ACHN (cell line): Measurements from ENCODE around the gene SLC35F3.

ENCODE experiments used
- DNase-seq: peaks from one replicate; pipeline ENCODE4 v3.0.0-alpha.2; 2015
- in situ Hi-C: cut with HindIII; loops from 2 replicates; pipeline ENCODE4 v1.10.0; 2017; ENCODE audit warnings: low sequenced_read_pairs, low pct_ligation_motif_present, low pct_unique_long_range_greater_than_20kb

Gene SLC35F3

DNA sequence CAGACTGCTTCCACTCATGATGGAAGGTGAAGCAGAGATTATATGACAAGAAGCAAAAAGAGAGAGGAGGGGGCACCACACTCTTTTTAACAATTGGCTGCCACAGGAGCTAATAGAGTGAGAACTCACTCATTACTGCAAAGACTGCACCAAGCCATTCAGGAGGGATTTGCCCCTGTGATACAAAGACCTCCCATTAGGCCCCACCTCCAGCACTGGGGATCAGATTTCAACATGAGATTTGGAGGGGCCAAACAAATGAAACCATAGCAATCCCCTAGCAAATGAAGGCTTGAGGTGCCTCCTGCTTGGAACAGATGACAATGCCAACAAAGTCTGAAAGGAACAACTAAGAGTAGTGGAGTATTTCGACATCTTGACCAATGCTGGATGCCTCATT is 346.3 kb downstream of the SLC35F3 start:
- in situ Hi-C loops = no loop called here
- no peak for DNase-seq

DNA sequence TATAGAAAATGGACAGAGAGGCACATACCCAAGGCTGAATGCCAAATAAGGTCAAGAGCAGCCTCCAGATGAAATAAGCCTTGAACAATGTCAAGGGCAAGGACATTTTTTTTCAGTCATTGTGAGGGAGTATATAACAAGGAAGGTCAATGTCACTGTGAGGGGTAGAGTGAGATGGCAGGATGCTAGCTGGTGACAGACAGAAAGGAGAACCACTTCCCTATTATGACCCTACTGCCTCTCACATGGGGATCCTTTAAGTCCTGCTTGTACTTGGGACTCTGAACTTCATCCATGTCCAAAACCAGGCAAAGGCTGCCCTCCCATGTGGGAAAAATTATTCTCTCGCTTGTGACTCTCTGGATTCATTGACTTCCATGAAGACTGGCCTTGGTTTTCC is 349.3 kb downstream of the SLC35F3 start:
- in situ Hi-C loops = no loop called here
- DNase-seq = no peak

DNA sequence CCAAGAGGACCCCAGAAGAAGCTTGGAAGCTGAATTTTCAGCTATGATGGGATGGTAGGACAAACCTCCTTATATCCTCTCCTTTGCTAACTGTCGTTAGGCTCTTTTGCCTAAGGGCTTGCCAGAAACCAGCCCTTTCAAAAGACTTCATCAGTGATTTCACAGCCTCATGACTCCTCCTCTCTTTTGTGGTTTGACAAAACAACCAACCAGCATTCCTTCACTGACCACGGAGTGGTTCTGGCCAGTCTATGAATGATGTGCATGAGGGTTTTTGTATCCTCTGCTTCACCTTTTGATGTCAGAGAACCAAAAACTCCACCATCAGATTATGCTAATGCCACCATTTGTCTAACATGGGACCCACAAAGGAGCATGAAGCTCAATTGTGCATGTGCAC is 351.9 kb downstream of the SLC35F3 start:
- in situ Hi-C loops = no loop called here
- DNase-seq = peak; percentile 43

DNA sequence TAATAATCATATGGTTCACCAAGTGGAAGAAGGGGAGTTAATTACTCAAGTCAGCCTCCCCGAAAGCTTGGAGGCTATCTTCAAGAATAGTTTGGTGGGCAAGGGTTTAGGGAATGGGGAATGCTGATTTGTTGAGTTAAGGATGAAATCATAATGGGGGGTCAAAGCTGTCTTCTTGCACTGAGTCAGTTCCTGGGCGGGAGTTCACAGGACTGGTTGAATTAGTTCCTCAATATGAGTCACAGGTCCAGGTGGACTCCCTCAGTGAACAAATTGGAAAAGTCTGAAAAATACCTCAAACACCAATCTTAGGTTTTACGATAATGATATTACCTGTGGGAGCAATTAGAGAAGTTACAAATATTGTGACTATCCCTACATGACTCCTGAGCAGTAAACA is 353.6 kb downstream of the SLC35F3 start:
- in situ Hi-C loops = no loop called here
- no peak for DNase-seq

DNA sequence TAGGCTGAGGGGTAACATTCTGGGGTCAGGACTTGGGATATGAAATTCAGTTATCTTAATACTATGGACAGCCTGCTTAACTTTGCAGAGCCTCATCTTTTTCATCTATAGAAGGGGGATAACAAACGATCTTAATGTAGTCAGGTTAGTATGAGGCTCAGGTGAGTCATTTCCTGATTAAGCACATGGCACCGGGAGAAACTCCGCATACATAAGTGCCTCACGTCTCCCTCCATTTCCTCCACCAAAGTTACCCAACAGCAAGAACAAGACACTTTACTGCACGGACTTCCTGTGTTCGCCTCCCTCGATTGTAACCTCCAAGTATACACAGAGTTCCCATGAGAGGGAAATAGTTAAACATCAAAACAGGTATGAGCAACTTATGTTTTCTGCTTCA is 356.1 kb downstream of the SLC35F3 start:
- in situ Hi-C loops = no loop called here
- no peak for DNase-seq

DNA sequence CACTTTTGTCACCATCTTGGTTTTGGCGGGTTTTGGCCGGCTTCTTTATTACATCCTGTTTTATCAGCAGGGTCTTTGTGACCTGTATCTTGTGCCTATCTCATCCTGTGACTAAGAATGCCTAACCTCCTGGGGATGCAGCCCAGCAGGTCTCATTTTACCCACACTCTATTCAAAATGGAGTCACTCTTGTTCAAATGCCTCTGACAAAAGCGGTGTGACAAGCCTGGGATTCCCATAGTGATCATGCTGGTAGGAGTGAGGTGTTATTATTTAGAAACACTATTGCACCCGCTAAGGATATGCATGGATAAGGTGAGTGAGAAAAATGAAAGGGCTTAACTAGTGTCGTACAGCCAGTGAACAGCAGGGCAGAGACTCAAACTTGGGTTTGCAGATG is 357.1 kb downstream of the SLC35F3 start:
- DNase-seq = no peak
- in situ Hi-C loops = no loop called here

DNA sequence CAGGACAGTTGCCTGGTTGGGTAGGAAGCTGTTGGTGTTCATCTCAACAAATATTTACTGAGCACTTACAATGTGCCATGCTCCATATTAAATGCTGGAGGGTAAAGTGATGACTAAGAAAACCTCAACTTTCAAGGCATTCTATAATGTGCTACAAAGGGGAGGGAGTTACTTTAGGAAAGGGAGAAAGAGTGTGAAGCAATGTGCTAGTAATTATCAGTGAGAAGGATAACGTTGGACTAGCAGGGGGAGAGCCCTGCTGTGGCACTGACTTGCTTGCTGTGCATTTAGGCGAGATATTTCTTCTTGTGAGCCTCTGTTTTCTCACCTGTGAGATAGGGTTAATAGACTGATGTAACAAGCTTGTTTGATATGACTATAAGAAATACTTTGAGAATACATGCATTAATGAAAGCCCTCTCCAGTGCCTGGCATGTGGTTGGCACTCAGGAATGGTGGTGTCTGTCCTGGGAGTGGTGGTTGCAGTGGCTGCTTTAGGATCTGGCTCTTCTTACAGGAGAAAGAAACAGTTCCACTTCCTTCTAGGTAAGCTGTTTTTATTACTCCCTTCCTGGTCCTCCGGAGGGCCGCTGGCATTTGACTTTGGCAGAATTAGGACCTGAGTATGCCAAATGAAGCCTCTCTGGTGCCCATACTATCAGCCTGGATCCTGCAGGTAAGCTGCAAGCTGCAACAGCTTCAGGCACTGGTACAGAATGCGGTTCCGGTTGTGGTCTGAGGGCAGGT is 357.7 kb downstream of the SLC35F3 start:
- no peak for DNase-seq
- in situ Hi-C loops = no loop called here

DNA sequence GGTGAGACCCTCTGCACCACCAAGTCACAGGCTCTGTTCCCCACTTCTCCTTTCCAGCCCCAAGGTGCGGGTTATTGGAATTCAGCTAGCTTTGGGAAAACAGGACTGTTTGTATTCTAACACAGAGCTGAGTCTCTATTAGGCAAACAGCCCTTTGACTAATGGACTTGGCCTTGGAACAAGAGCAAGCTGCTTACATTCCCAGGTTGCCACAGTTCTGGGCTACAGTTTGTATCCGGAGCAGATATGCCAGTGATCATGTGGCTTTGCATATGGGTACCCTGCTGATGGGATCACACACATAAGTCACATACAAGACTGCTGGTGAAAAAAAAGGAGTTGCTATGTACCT is 358.3 kb downstream of the SLC35F3 start:
- in situ Hi-C loops = no loop called here
- no peak for DNase-seq

DNA sequence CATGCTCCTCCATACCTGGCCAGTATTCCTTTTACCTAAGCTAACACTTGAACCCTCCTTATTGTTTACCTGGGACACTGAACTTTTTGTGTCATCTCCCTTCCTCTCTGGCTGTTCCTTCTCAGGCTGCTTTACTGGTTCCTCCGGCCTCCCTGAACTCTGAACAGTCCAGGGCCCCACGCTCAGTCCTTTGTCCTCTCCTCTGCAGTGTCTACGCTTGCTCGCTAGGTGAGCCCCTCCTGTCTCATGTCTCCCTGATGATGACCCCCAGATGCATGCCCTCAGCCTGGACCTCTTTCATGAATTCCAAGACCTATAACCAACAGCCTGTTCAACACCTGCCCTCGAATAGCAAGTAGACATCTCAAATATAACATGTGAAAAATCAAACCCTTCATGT is 360.4 kb downstream of the SLC35F3 start:
- DNase-seq = no peak
- in situ Hi-C loops = no loop called here

DNA sequence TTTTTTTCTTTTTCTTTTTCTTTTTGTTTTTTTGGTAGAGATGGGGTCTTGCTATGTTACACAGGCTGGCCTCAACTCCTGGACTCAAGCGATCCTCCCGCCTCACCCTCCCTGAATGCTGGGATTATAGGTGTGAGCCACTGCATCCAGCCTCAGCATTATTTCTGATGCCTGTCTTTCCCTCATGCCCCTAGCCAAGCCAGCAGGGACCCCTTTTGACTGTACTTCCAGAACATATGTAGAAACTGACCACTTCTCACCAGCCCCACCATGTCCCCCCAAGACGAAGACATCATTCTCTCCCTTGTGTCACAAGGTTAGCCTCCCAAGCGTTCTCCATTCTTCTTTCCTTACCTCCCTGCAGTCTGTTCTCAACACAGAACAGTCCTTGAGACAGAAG is 360.8 kb downstream of the SLC35F3 start:
- DNase-seq = no peak
- in situ Hi-C loops = no loop called here

DNA sequence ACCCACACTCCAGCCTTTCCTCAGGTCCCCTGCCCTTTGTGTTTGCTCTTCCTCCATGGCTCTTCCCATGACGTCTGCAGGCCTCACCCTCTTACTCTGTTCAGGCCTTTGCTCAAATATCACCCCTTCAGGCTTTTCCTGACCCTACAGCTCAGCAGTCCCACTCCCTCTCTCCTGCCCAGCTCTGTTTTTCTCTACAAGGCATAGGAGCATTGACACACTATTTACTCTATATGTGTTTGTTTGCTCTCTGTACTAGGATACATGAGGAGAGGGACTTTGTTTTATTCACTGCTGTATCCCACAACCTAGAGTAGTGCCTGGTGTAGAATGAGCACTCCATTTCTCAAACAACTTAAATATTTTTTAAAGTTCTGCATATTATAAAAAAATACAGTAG is 361.4 kb downstream of the SLC35F3 start:
- in situ Hi-C loops = no loop called here
- DNase-seq = no peak

DNA sequence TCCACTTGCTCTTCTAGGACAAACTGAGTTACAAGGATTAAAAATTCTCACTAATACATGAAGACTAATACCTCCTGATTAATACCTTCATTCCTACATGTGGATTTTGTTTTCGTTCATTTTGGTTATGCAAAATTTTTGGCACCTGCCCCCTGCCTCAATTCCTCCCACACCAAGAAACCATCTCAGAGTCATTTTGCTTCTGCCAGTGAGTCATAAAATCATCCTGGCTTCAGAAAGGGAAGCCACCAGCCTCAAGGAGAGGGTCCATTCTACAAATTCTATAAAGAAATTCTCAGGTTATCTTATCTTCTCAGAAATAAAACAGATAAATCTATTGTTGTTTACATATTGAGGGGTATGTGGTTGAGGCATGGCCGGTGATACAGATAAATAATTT is 365.6 kb downstream of the SLC35F3 start:
- DNase-seq = no peak
- in situ Hi-C loops = no loop called here

DNA sequence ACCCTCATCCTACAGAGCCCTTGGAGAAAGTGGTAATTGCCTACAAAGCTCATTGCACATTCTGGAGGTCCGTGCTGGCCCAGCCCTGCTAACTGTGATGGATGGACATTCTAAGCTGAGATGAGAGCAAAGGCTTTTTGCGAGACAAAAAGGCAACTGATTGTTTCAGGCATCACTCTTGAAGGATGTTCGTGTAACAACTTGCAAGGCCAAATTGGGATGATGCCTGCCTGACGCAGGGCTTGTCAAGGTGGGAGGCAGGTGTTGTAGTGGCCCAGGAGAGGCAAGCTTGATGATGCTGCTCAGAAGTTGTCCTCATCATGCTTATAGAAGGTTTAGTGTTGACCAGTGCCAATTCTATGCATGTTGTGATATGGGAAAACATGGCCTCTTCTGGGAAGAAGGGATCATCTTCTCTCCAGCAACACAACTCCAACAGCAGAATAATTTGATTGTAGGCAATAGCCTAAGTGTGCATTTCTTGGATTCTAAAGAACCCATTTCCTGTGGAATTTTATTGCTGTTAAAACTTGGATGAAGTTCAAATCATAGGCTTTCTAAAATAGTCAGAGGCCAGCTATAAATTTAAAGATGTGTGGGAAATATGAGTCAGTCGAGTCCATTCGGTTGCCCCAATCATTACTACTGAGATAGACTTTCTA is 366.2 kb downstream of the SLC35F3 start:
- in situ Hi-C loops = no loop called here
- DNase-seq = no peak

DNA sequence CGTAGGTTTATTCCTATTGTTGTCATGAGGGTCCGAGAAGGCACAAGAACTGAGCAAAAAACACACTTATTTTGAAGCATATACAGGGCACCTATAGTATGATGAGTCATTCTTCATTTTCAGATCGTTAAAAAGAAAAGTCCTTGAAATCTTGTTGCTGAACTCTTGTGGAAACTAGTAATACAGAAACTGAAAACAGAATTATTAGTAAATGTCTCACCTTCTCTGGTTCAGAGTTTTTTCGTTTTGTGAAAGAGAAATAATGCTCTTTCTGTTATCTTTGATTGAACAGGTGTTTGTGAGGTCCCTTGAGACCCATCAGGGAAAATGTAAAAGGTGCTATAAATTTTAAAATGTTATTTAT is 366.7 kb downstream of the SLC35F3 start:
- in situ Hi-C loops = no loop called here
- DNase-seq = no peak

DNA sequence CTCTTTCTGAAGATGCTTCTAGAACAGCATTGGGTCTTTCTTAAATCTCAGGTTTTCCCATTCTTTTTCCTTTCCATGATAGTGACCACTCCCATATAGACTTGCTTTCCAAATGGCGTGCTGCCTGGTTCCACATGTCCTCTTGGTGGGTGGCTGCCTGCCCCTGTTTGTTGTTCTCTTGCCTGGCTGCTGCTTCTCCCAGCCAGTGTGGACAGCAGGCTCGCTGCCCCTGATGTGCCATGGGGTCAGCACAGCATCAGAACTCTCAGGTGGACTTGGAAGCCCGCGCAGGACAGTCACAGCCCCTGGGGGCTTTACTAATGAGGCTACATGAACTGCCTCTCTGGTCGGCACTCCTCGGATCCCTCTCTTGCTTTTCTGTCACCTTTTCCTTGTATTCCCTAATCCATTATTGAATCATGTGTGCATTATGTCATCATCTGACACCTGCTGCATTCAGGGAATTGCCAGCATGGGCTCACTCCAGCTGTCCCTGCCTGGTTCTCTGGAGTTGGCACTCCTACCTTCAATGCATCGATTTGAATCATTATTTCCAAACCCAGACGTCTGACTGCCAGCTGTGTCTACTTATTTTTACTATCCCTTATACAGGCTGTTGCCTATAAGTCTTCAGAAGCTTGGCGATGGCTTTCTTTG is 368.3 kb downstream of the SLC35F3 start:
- DNase-seq = no peak
- in situ Hi-C loops = no loop called here

DNA sequence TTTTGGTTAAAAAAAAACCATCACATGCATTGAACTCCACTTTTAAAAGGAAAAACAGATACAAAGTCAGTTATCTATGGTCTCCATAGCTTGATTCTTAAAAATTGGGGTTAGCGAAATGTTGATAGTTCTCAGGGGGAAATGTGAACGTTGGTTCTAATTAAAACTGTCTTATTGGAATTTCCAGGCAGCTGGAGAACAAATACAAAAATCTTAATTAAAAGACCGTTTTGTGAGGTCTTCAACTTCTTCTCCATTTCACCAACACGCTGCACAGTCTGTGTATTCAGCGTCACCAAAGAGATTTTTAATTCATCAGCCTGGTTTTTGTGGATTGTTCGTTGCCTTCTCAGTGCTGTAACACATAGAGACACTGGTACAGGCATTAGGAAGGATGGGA is 369.5 kb downstream of the SLC35F3 start:
- DNase-seq = no peak
- in situ Hi-C loops = no loop called here

DNA sequence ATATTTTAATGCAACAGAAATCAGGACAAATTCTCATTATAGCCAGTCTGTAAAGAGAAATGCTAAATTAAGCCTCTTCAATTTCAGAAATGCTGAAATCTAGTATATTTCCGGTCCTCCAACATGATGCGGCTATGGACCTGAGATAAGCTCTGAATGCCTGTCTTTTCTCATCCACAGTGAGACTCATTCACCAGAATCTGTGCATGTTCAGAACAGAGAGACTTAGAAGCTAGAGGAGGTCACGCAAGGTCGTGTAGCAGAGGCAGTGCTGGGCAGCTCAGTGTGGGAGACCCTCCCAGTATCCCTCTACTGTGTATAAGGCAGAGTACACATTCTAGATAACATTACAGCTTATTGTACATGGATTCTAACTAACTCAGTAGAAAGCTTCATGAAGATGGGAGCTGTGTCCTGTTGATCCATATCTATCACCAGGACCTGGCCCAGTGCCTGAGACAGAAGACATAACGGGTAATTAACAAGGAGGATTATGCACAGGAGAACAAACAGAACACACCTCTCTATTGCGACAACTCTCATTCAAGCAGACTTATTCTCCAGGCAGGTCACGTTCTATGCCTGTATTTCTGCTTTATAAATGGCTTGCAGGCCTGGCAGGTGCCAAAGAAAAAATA is 371.8 kb downstream of the SLC35F3 start:
- DNase-seq = no peak
- in situ Hi-C loops = no loop called here

DNA sequence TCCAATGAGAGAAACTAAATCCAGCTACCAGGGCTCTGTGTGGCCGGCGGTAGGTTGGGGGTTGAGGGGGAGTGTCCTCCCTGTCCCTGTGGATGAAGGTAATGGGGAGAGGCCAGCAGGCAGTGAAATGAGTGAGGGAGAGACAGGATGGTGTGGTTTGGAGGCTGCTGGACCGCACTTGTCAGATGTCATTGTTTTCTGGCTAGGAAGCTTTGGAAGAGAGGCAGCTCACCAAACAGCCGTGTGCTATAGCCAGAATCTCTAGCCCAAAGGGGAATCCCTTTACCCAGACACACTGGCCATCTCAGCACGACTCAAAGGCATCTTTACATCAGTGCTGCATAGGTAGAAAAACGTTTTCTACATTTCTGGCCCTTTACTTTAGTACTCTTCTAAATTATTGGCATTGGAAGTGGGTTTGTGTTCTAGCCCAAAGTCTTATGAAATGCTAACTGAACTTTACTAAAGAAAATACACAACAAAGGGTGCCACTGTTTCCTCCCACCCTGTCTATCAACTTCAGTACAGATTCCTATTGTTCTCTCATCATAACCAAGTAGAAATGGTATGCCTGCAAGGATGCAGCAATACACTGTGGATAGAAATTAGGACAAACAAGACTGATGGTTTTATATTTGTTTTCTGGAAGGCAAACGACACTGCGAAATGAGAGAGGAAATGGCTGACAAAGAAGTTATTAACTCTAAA is 372.8 kb downstream of the SLC35F3 start:
- in situ Hi-C loops = no loop called here
- no peak for DNase-seq

DNA sequence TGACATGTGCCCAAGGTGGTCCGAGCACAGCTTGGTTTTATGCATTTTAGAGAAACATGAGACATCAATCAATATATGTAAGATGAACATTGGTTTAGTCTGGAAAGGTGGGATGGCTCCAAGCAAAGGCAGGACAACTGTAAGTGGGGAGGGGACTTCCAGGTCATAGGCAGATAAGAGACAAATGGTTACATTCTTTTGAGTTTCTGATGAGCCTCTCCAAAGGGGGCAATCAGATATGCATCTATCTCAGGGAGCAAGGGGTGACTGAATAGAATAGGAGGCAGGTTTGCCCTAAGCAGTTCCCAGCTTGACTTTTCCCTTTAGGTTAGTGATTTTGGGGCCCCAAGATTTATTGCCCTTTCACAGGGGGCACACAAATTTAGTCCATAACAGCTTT is 374.5 kb downstream of the SLC35F3 start:
- in situ Hi-C loops = no loop called here

More for the DNA sequence above, 374.5 kb downstream of the SLC35F3 start:
- DNase-seq = no peak
